ENCODE data around the gene RGS3.
A peak's percentile ranks its signal among the peaks of the same experiment; 100 is the strongest.
"Not testable (repeated sequence)": the region's sequence is repeated elsewhere in the genome, so short reads cannot be mapped to it uniquely, and the experiment has no call there.

RGS3 gene

DNA sequence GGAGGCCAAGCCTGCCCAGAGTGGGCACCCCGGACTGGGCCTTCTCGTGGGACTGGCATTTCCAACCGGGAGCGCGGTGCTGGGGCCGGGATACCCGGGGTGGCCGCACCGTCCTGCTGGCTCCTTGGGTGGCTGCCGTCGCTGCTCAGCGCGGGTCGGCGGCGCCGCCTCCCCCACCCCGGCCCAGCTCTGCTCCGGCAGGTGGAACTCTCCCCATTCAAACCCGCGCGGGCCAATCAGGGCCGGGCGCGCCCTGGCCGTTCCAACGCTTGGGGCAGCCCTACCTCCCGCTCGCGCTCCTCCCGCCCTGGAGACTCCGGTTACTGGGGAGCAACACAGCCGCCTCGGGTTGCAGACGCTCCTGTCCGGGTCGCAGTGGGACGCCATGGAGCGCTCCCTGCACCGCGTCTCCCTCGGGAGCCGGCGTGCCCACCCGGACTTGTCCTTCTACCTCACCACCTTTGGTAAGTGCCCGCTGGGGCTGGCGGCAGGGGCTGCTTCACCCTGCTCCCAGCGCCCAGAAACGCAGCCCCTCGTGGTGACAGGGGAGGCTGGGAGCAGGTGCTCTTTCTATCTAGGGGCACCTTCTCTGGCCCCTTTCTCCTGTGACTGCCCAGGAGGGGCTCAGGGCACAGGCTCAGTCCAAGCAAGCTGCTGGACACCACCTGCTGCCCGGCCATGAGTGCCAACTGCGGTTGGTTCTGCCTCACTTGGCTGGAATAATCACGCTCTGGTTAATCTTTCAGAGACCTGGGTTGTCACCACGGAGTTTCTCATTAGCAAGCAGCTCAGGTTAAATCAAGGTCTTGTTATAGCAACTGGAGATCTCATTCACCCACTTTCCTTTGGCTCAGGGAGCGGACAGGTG is at the start of gene RGS3:
RGS3 (plus strand) TSS at position 310 of the 868 bp plus-strand sequence; CDS start at position 386, 76 bp downstream.
- DNase-seq, result peak; percentile 89 to 92

DNA sequence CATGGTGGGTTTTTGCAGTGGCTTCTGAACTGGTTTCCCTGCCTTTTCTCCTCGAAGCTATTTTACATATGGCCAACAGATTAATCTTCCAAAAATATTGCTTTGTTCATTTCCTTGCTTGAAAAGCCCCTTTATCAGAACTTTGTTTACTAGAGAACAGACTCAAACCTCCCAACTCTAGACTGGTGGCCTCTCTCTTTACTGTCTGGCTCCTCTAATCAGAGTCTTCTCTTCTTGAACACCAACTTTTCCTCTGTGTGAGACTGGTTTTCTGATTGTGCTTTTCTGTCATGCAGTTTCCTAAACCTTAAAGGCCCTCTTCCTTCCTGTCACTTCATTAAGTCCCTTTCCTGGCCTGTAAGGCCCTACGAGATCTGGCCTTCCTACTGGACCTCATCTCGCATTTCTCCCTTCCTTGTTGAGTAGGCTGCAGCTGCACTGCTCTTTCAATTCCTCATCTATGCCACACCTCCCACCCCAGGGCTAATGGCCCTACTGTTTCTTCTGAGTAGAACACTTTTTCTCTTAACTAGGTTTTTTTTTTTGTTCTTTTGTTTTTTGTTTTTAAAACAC is 47.3 kb upstream of the RGS3 start:
- DNase-seq, result no peak

DNA sequence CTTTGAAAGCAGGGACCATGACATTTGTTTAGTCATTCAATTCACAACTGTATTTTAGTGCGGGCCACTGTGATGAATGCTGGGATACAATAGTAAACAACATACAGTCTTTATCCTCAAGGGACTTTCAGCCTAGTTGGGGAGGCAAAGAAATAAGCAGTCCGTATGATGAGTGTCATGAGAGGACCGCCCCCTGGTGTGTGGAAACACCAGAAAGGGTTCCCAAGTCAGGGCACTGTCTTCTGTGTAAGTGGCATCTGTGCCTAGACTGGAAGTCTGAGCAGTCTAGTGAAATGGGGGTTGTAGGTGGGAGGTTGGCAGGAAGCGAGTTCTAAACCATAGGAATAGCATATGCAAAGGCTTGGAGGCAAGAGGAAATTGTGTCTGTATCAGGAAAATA is 46.2 kb upstream of the RGS3 start:
- no peak for DNase-seq

DNA sequence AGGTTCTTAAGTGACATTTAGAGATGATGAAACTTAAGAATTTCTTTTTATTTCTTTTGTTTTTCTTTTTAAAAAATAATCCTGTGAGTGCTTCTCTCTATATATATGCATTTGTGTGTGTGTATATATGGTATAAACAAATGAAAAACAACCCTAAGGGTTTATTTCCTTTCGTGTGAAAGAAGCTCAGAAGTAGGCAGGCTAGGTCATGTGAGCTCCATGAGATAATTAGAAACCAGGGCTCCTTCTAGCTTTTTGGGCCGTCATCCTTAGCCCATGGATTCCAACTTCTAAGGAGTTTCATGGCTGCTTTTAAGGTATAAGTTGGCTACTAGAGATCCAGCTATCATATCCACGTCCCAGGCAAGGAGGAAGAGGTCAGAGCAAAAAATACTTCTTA is 41.8 kb upstream of the RGS3 start:
- no peak for DNase-seq

DNA sequence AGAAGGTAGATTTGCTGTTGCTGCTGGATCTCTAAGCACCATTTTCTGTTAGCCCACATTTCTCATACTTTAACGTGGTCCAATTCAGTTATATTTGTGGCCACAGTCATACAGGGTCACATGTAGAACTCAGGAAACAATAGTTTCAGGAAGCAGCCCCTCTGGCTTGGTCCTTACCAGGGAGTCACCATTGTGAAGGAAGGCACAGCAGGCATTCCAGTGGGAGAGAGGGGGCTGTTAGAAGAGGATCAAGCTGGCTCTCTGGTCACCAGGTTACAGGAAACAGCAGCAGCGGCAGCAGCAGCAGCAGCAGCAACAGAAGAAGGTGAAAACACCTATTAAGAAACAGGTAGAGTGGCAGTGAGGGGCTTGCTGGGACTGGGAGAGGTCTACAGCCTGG is 38.5 kb upstream of the RGS3 start:
- no peak for DNase-seq

DNA sequence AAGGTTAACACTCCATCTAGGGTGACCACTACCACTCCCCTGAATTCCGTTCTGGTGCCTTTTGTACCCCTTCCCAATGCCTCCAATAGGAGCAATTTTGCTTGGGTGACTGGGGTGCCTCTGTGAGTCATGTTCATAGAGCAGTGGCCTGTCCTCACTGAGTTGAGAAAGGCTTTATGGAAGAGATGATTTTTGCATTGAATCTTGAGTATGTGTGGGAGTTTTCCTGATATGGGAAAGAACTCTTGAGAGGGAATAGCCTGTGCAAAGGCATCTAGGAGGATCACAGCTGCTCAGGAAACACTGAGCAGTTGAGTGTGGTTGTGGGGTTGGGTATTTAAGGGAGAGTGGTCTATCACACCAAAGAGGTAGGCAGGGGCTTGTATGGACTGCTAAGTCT is 36.8 kb upstream of the RGS3 start:
- no peak for DNase-seq

DNA sequence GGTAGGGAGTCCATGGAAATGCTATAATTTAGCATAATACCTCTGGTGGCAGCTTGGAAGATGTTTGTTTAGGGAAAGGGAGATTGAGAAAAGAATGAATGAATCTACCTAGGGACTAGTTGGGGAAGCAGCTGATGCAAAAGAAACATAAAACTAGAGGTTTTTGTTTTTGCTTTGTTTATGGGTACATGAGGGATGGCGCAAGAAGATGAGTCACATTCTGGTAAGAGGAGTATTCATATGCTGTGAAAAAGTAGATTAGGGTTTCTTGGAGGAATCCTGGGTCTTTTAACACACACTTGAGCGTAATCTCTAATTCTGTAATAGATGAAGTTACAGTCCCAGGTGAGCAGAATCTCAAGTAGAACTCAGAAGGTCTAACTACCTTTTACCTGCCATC is 35.9 kb upstream of the RGS3 start:
- no peak for DNase-seq

DNA sequence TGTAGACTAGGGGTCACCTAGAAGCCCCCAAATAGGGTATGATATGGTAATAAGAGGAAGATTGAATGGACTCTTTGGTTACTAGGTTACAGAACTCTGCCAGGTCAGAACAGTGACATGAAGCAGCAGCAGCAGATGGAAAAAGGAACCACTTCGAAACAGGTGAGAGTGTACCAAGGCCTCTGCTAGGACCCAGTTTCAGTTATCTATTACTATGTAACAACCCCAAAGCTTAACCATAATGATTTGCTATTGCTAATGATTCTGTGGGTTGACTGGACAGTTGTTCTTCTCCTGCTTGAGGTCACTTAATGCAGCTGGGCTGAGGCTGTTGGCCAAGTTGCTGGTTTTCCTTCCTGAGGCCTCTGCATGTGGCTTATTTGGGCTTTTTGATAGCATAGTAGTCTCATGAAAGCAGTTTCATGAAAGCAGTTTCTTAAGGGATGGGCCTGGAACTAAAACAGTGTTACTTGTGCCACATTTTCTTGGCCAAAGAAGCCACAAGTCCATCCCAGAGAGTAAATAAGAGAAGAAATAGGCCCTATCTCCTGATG is 35.4 kb upstream of the RGS3 start:
- no peak for DNase-seq

DNA sequence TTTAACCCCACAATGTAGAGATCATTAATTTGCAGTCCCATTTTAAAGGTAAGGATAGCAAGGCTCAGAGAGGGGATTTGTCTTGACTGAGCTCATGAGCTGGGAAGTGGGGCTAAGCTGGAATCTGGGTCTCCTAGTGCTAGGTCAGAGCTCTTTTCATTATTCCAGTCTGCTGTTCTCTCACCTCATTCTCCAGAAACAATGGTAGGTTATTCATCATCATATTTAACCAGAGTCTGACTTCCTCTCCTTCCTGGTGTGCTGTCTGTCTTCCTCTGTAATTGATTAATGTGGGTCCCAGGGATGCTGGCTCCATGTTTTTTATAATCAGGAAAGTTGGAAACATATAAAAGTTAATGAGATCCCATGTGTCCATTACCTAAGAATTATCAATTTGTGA is 32.3 kb upstream of the RGS3 start:
- DNase-seq, result no peak

DNA sequence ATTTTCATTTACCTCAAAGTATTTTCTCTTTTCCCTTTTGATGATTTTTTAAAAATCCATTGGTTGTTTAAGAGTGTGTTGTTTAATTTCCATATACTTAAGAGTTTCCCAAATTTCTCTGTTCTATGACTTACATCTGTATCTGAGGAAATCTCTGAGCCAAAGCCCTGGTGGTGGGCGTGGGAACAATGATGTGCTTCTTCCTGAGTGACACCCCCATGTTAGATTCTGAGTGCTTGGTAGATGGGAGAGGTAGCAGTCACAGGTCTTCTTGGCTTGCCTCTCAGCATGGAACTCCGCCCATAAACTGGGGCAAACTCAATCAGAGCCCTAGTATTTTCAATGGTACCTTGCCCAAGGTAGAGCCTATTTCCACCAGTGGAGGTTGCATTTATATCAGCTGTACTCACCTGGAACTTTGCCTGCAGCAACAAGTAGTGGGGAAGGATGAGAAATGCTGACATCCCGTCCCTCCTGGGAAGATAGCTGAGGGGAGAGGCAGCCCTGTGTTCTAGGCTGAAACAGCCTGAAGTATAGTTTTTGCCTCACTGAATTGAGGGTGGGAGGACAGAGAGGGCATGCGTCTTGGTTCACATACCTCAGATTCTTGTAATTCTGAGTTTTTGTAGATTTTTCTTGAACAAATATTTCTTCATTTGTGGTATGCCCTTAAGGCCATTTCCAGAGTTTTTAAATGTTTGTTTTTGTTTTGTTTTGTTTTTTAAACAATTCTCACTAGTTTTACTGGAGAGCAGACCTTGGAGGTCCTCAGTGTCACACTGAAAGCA is 26.6 kb upstream of the RGS3 start:
- no peak for DNase-seq

DNA sequence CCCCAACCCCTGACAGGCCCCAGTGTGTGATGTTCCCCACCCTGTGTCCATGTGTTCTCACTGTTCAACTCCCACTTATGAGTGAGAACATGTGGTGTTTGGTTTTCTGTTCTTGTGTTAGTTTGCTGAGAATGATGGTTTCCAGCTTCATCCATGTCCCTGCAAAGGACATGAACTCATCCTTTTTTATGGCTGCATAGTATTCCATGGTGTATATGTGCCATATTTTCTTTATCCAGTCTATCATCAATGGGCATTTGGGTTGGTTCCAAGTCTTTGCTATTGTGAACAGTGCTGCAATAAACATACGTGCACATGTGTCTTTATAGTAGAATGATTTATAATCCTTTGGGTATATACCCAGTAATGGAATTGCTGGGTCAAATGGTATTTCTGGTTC is 25.8 kb upstream of the RGS3 start:
- DNase-seq, result not testable (repeated sequence)

DNA sequence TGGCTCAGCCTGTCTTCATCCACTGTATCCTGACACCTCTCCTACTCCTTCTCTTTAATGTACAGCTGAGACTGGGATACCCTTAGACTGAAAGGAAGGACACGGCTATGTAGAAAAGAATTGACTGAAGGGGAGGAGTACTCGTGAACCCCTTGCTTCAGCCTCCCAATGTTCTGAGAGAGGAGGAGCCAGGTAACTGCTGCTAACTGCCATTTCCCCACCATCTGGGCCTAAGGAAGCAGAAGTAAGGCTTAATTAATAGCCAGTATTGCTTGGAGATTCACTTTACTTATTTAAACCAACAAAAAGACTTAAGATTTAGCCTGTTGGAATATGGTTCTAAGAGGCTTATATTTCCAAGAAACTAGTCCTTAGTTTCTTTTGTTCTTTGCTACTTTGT is 18.8 kb upstream of the RGS3 start:
- DNase-seq, result no peak

DNA sequence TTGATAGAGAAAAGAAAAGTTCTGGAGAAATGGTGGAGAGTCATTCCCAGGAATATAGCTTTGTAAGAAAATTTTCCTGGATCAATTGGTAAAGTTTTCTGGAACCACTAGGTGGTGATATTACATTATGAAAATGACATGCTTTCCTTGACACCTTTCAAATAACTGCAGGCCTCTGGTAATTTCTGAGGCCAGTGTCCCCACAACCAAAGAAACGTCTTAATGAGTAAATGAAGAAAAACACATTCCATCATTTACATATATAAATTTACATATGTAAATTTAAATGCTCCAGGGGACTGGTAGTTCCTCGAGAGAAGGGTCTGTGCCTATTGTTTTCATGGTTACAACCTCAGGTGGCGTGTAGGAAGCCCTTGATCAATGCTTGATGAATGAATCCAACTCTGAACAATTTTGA is 17.2 kb upstream of the RGS3 start:
- peak; percentile 22 to 45 for DNase-seq

DNA sequence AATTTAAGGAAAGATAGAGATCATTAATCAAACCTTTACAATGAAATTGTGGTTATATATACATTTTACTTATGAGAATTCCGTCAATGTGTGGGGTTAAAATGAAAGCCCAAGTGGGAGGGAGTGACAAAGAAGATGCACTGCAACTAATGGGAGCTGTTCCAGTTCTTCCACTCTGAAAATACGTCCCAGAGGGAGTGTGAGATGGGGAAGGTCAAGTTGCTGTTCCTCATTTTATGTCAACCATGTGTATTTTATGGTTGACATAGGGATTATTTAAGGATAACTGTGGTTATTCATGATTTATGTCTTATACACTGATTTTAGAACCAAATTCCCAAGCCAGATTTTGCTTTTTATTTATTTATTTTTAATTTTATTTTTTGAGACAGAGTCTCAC is 14.2 kb upstream of the RGS3 start:
- no peak for DNase-seq

DNA sequence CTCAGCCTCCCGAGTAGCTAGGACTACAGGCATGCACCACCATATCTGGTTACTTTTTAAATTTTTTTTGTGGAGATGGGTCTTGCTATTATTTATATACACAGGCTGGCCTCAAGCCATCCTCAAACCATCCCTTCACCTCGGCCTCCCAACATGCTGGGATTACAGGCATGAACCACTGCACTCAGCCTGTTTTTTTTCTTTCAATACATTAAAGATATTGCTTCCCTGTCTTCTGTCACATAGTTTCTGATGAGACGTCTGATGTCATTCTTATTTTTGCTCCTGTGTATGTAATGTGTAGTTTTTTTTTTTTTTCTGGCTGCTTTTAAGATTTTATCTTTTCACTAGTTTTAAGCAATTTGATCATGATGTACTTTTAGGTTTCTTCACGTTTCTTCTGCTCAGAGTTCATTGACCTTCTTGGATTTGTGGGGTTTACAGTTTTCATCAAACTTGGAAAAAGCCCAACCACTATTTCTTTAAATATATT is 11.4 kb upstream of the RGS3 start:
- DNase-seq, result no peak

DNA sequence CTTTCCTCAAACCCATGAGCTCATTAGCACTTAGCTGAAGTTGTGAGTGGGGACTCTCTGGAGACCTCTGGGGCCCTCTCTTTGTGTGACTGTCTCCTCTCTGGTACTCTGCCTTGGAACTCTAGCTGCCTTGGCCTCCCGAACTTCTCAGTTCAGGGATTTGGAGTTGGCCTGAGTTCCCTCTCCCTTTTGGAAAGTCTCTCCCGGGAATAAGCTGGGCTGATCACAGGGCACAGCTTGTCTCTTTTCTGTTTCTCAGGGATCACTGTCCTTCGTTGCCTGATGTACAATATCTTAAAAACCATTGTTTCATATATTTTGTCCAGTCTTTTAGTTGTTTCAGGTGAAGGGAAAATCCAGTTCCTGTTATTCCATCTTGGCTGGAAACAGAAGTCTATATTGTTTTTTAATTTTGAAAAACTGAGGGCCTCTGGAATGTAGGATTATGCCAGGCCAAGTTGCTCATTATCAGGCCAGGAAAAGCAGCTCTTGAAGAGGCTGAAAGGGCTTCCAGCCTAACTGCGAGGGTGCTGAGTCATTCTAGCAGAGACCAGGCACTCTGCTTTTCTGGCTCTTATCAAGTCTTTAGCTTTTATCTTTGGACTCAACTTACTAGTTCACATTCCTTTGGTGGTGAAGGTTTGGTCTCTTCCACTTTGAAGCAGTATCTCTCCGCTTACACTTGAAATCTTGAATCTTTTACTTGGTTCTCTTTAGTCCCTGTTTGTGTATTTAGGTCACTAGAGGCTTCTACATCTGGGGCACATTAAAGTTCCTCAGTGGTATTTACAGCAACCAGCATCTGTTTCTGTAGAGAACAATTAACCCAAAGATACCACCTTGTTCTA is 8.4 kb upstream of the RGS3 start:
- no peak for DNase-seq

DNA sequence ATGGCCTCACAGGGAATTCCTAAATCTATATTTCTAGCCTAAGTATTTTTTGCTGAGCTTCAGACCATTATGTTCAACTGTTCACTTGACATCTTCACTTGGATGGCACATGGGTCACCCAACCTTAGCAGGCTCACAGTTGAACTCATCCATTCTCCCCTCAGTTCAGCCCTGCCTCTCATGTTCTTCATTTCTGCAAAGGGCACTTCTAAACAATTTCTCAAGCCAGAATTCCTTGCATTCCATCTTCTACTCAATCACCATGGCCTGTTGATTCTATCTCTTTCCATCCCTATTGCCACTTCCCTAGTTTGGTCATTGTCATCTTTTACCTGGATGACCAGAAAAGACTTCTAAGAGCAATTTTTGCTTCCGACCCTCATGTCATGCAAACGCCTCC is 7.3 kb upstream of the RGS3 start:
- no peak for DNase-seq

DNA sequence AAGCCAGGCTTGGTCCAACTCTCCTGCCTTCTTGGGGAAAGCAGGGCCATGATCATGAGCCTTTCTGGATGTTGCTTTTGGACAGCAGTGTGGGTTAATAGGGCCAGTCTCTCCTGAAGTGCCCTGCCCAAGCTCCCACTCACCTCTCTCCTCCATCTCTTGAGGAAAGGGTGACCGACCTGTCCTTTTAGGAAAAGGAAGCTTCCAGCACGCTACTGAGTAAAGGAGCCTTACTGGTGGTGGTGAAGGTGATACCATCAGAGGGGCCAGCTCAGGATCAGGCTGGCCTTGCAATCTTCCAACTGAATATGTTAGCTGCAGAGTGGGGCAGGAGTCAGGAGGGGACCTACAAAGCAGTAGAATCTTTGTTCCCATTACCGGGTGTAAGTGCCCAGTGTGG is 2.2 kb upstream of the RGS3 start:
- DNase-seq, result no peak

DNA sequence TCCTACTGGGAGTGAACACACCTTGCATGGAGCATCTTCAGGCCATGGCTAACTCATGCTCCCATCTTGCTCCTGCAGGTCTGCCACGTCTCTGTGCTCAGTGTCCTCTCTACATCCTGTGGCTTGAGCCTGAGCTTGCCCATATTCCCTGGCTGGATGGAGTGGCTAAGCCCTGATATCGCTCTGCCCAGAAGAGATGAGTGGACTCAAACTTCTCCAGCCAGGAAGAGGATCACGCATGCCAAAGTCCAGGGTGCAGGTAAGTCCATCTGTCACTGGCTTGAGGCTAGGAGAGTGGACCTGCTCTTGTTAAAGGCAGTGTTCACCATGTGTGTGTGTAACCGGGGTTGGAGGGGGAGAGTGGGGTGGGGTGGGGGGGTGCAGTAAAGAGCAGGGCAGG is 1.6 kb upstream of the RGS3 start:
- DNase-seq, result no peak

DNA sequence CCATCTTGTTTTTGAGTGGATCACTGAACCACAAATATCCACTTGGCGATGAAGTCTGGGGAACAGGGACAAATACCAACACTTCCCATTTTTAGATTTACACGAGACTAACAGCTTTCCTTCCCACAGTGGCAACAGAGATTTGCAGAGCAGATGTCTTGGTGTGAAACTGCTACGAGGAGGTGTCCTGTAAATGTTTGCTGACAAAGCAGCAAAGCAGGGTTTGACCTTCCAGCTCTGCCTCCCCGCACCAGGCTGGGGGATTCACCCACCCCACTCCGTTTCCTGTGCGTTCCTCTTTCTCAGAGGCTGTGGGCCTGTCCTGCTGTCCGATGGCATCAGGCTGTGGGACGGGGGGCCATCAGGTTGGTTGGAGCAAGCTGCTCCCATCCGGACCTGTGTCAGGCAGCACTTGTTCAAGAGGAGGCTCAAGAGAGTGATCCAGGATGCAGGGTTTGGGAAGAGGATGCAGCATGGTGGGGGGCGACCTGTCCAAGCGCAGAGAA is 693 bp upstream of the RGS3 start:
- DNase-seq, result no peak

DNA sequence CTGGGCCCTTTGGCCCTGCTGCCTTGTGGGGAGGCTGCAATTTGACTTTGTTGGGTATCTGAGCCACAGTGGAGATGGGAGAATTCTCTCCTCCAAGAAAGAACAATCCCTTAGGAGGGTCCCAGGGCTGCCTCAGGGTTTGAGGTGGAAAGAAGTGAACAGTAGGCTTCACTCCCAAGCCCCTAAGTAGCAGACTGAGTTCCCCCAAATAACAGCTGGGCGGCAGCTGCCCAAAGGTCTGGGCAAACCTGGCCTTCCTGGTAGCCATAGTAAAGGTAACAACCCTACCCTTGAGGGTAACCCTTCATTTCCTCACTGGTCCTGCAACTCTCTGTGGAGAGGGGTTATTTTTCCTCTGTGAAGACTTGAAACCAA is 746 bp downstream of the RGS3 start:
- DNase-seq, result peak in 1 of 2 experiments; percentile 36

DNA sequence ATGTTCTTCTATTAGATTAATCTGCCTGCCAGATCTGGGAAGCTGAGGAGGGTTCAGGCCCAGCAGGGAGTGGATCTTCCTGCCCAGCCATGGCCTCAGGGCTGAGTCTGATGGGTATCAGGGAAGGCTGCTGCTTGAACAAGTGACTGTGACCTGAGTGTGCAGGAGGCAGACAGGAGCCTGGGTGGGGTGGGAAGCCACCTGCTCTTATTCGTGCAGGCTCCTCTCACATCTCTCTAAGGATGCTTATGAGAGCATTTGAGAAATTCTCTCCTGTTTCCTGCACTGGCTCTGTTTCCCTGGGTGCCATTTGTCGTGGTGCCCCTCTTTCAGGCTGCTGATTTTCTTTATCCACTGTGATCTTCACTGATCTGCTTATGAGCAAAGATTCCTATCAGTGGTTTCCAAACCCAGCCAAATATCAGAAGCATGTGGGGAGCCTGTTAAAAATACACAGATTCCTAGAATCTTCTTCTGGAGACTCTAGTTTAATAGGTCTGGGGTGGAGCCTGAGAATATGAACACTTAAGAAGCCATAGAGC is 2.1 kb downstream of the RGS3 start:
- DNase-seq, result peak in 1 of 2 experiments; percentile 42
